Occipital lobe (tissue), 2 donors: ENCODE data around the gene MAZ. TPM values are rescaled to one million over a fixed set of nuclear protein-coding genes. Genes with fewer than 3 reads are reported as not detected.
"Not testable (repeated sequence)": the region's sequence is repeated elsewhere in the genome, so short reads cannot be mapped to it uniquely, and the experiment has no call there.

Experiments used
- DNase-seq: peaks from one replicate; lab custom pipeline; 2025; lab: John Stamatoyannopoulos, UW
- total RNA-seq: library from RNA; depleted of rRNA; stranded (reverse); fragments of >200 nt; gene quantifications from one replicate; pipeline ENCODE4 v1.2.3, GENCODE V29; 2014

Gene MAZ
- total RNA-seq, result 271 TPM

DNA sequence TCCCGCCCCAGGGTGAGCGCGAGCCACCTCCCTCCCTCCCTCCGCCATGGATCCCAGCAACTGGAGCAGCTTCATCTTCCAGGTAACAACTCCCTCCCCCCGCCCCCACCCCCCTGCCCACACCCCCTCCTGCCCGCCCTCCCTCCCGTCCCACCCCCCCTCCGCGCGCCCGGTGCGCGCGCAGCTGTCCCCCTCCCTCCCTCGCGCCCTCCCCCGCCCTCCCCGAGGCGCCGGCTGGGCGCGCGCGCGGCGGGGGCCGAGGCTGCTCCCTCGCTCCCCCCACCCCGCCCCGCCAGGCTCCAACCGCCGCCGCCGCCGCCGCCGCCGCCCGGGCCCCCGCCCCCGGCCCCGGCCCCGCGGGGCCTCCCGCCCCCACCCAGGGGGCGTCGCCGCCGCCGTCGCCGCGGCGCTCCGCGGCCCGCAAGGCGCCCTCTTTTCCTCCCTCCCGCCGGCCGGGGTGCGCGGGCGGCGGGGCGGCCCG, at the start of gene MAZ:
TSS of gene MAZ (plus strand) at position 431 of the 481 bp plus-strand sequence. CDS start 173 bp downstream, outside the sequence.
- no peak for DNase-seq

- no peak for DNase-seq
Observed at GRCh38 chr16:29756654-29757053, 49.7 kb upstream of the MAZ start.

DNA sequence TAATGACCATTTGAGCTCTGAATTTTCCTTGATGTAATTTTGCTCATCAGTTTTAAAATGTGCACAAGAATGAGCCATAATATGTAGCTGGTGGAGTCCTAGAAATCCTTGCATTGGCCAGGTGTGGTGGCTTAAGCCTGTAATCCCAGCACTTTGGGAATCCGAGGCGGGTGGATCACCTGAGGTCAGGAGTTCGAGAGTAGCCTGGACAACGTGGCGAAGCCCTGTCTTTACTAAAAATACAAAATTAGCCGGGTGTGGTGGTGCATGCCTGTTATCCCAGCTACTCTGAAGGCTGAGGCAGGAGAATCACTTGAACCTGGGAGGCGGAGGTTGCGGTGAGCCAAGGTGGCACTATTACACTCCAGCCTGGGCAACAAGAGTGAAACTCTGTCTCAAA, 49.2 kb upstream of the MAZ start:
- not testable (repeated sequence) for DNase-seq

DNA sequence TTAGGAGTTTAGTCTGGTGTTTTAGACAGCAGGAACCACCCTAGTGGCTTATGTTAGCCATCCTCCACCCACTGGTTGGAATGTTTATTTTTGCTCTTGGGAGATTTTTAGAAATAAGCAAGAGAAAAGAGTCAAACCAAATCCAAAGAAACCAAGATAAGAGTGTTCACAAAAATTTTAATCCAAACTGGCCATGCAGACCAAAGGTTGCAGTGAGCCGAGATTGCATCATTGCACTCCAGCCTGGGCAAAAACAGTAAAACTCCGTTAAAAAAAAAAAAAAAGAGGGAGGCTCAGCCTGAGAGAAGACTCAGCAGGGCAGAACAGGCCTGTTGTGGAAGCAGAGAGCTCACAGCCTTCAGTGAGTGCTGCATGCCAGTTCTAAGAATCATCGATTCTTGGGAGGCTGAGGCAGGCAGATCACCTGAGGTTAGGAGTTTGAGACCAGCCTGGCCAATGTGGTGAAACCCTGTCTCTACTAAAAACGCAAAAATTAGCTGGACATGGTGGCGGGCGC, 48.3 kb upstream of the MAZ start:
- no peak for DNase-seq

GRCh38 chr16:29760567-29761279, 45.6 kb upstream of the MAZ start:
- DNase-seq, result no peak

- DNase-seq, result not testable (repeated sequence)
Observed at GRCh38 chr16:29761280-29761651, 45.1 kb upstream of the MAZ start.

DNA sequence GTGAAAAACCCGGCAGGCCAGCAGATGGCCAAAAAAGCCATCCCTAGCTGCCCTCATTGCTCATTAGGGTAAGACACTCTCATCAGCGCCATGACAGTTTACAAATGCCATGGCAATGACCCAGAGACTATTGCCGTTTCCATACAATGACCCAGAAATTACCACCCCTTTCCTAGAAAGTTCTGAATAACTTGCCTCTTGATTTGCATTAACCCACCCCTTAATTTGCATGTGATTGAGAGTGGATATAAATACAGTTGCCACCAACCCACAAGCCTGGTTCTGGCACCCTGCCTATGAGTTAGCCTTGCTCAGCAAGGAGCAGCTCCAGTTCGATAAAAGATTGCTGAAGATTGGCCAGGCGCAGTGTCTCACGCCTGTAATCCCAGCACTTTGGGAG, 44.4 kb upstream of the MAZ start:
- DNase-seq, result no peak

- DNase-seq, result no peak
Observed at GRCh38 chr16:29763326-29763725, 43.0 kb upstream of the MAZ start.

DNA sequence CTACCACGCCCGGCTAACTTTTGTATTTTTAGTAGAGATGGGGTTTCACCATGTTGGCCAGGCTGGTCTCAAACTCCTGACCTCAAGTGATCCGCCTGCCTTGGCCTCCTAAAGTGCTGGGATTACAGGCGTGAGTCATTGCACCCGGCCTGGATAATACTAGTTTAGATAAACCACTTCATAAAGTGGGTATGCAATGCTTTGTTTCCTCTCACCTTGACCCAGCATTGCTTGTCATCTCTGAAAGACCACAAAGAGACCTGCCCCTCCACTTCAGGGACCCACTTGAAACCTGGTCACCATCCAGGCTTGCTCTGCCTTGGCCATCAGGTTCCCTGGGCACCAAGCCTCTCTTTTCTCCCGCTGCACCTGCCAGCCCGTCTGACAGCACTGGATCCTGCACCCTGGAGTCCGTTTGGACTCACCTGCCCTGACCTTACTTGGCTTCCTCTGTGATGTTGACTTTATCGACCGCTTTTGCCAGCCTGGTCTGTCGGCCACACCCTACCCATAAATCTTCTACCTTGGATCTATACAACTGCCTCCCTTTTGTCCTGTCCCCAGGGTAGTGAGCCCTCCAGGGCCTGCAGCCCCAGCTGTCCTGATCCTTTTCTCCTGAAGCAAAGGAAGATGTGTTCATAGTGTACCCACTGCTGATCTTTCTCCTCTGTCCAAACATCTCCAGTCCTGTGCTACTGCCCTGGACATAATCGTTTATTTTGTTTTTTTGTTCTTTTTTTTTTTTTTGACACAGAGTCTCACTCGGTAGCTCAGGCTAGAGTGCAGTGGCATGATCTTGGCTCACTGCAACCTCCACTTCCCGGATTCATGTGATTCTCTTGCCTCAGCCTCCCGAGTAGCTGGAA, 40.9 kb upstream of the MAZ start:
- DNase-seq, result no peak

GRCh38 chr16:29766571-29766970, 39.8 kb upstream of the MAZ start:
- no peak for DNase-seq

- DNase-seq, result no peak
Observed at GRCh38 chr16:29767062-29767461, 39.3 kb upstream of the MAZ start.

DNA sequence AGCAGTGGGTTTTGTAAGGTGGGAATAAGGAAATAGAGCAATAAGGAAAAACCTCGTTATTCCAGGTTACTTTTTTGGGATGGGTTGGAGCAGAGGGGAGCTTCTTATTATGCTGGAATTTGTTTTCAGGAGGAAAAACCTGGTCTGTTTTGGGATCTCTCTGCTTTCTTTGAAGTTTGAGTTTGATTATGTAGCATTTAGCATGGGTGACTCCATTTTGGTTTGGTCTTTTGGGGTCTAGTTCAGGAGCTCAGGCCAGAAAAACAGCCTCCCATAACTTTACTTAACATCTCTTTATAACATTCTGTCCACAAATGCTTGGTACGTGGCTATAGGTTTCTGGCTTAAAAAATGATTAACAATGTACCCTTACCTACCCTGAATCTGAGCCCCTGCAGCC, 36.8 kb upstream of the MAZ start:
- no peak for DNase-seq

DNA sequence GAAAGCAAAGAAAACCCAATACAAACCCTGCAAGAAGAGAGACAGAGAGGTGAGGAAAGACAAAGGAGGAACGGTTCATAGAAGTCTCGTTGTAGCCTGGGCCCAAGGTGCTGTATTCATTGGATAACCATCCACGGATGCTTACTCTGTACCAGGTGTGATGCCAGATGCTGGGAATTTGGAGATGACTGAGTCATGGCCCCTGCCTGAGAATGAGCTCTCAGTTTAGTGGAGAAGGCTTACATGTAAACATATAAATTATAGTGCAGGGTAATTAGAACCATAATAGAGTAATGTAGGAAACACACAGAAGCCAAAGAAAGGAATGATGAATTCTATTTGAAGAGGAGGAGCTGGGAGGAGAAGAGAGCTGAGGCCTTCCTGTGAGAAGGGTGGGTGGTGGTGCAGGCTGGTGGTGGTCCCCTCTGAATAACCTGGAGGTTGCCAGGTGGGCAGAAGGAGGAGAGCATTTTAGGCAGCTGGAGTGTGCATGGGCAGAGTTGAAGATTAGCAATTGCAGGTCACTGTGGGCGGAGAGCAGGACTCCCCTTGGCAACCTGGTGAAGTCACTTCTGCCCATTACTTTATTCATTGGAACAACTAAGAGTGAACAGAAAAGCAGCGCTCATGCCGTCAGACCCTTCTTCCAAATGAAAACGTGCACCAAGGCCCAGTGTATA, 35.9 kb upstream of the MAZ start:
- no peak for DNase-seq

DNA sequence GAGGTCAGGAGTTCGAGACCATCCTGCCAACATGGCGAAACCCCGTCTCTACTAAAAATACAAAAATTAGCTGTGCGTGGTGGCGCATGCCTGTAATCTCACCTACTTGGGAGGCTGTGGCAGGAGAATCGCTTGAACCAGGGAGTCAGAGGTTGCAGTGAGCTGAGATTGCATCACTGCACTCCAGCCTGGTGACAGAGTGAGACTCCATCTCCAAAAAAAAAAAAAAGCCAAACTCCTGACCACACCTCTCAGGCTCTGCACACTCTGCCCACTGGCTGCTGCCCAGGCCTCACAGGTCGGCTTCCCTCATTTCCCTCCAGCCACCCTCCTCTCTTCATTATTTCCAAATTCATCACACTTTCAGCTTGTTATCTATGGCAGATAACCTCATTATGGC, 34.0 kb upstream of the MAZ start:
- not testable (repeated sequence) for DNase-seq

DNA sequence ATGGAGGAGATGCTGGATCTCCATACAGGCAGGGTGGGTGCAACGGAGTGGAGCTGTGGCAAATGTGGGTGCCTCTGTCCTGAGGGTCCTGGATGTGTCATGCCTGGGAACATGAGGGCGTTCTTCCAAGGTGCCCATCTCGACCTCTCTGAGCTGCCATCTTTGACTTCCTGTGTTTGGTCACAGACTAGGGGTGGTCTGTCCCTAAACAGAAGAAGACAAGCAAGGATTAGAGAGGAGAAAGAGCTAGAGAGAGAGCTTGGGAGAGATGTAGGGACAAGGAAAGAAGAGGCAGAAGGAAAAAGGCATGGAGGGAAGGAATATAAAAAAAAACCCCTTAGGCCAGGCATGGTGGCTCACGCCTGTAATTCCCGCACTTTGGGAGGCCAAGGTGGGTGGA, 31.6 kb upstream of the MAZ start:
- no peak for DNase-seq

DNA sequence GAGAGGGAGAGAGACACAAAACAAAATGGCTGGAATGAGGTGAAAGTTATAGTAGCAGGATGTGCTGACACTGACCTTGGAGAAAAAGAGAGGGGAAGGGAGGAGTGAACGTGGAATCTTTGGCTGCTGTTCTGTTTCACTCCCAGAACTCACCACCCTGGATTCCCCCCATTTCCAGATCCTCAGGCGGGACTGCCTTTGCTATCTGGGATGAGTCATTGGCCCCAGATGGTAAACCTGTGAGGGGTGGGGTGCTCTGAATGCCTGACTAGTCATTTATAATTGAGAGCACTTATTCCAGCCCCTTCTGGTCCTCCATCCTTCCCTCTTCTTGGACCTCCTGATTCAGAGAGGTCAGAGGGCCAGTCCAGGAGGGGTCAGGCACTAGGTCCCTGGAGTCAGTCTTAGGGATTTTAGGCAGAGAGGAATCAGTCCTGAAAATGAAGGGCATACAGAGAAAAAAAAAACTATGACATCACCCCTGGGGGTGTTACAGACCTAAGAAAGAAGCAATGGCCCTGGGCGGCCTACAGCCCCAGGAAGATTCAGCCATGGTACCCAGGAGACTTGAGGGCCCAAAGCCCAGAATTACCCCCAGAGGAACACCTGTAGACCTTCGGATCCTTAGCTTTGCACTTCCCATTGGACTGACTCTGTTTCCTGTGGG, 30.5 kb upstream of the MAZ start:
- DNase-seq, result no peak

DNA sequence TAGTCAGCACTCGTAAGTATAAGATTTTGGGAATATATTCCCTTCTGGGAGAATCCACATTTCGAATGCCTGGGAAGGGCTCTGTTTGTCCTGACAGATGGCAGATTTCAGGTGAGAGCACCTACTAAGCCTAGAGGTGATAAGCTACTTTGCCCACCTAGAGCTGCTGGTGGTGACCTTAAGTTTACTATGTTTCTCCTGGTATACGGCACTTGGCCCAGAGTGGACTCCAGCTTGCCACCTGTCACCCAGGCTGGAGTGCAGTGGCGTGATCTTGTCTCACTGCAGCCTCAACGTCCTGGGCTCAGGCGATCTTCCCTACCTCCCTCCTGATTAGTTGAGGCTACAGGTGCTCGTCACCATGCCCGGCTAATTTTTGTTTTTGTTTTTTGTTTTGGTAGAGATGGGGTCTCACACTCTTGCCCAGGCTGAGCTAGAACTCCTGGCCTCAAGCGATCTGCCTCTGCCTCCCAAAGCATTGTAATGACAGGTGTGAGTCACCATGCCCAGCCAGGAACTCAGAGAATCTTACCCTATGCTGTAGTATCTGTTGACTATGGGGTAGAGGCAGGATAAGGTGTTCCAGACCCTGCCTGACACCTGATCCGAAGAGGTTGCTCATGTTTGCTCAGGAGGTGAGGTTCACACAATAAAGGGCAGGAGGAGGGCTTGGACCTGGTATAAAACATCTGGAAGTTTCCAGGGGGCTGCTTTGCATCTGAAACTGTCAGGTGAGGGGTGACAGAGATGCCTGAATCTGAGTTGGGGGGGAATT, 28.6 kb upstream of the MAZ start, which contains the start of gene ZG16:
TSS of gene ZG16 (plus strand) at position 681 of the 775 bp plus-strand sequence. CDS start 1,011 bp downstream, outside the sequence.
- no peak for DNase-seq

- no peak for DNase-seq
Observed at GRCh38 chr16:29779474-29779873, 26.9 kb upstream of the MAZ start.

GRCh38 chr16:29783094-29783953, 23.0 kb upstream of the MAZ start:
- DNase-seq, result not testable (repeated sequence)
